HEK293T (cell line): ENCODE results near the gene TANC1.

Experiments
- CTCF ChIA-PET: fragments of 350-600 bp; formaldehyde crosslinking; extraction: SDS; loops from one replicate; lab custom pipeline; 2021; ENCODE audit warnings: antibody characterized with exemption, inconsistent platforms; lab: Yijun Ruan, JAX
- POLR2A ChIA-PET: fragments of 350-600 bp; formaldehyde crosslinking; extraction: SDS; loops from one replicate; lab custom pipeline; 2020; ENCODE audit warnings: antibody characterized with exemption, inconsistent platforms; lab: Yijun Ruan, JAX
- DNase-seq: peaks from one replicate; pipeline ENCODE4 v3.0.0; 2012; ENCODE audit warnings: mixed read lengths; ENCODE audit errors: extremely low spot score
- ARNT ChIP-seq: fragments of 450-650 bp; IDR thresholded peaks from 2 replicates; pipeline ENCODE4 v1.6.1; 2017; ENCODE audit warnings: mild to moderate bottlenecking
- BHLHE40 ChIP-seq: fragments of 450-650 bp; IDR thresholded peaks from 2 replicates; pipeline ENCODE4 v1.6.1; 2016; ENCODE audit warnings: mild to moderate bottlenecking, moderate library complexity, borderline replicate concordance
- CTBP1 ChIP-seq: fragments of 450-650 bp; IDR thresholded peaks from 2 replicates; pipeline ENCODE4 v1.6.1; 2016; ENCODE audit warnings: borderline replicate concordance
- ELF4 ChIP-seq: fragments of 450-650 bp; IDR thresholded peaks from 2 replicates; pipeline ENCODE4 v1.6.1; 2017; ENCODE audit warnings: antibody characterized with exemption
- FOXA1 ChIP-seq: fragments of 450-650 bp; IDR thresholded peaks from 2 replicates; pipeline ENCODE4 v1.6.1; 2016; ENCODE audit warnings: mild to moderate bottlenecking
- FOXK2 ChIP-seq: fragments of 450-650 bp; IDR thresholded peaks from 2 replicates; pipeline ENCODE4 v1.6.1; 2016; ENCODE audit warnings: mild to moderate bottlenecking
- FOXM1 ChIP-seq: fragments of 450-650 bp; IDR thresholded peaks from 2 replicates; pipeline ENCODE4 v1.6.1; 2017; ENCODE audit warnings: mild to moderate bottlenecking, borderline replicate concordance
- HDGF ChIP-seq: fragments of 450-650 bp; IDR thresholded peaks from 2 replicates; pipeline ENCODE4 v1.6.1; 2017; ENCODE audit warnings: antibody characterized with exemption, borderline replicate concordance
- L3MBTL2 ChIP-seq: fragments of 450-650 bp; conservative IDR thresholded peaks from 2 replicates; pipeline ENCODE4 v1.6.1; 2016; ENCODE audit warnings: mild to moderate bottlenecking
- LEF1 ChIP-seq: fragments of 450-650 bp; IDR thresholded peaks from 2 replicates; pipeline ENCODE4 v1.6.1; 2017; ENCODE audit warnings: mild to moderate bottlenecking, borderline replicate concordance
- NFRKB ChIP-seq: fragments of 450-650 bp; IDR thresholded peaks from 2 replicates; pipeline ENCODE4 v1.6.1; 2016; ENCODE audit warnings: mild to moderate bottlenecking, moderate library complexity
- SP1 ChIP-seq: fragments of 450-650 bp; IDR thresholded peaks from 2 replicates; pipeline ENCODE4 v1.6.1; 2017
- SUZ12 ChIP-seq: fragments of 450-650 bp; IDR thresholded peaks from 2 replicates; pipeline ENCODE4 v1.6.1; 2016; ENCODE audit warnings: mild to moderate bottlenecking
- TARDBP ChIP-seq: fragments of 450-650 bp; IDR thresholded peaks from 2 replicates; pipeline ENCODE4 v1.6.1; 2016
- ZNF384 ChIP-seq: fragments of 450-650 bp; IDR thresholded peaks from 2 replicates; pipeline ENCODE4 v1.6.1; 2016
- TF ChIP-seq, protein P1 (sequence below): fragments of 450-650 bp; IDR thresholded peaks from 2 replicates; pipeline ENCODE4 v1.6.1; 2016

Gene TANC1

GRCh38 chr2:159145745-159146354, 177.4 kb downstream of the TANC1 start:
- ChIA-PET POLR2A (no interaction called here), CTCF (no interaction called here)
- TF ChIP-seq FOXM1, result no peak
- TF ChIP-seq CTBP1, result no peak
- TF ChIP-seq NFRKB, result no peak
- no peak for TF ChIP-seq HDGF
- no peak for TF ChIP-seq FOXA1
- TF ChIP-seq L3MBTL2, result no peak
- no peak for TF ChIP-seq TARDBP
- TF ChIP-seq, protein P1, sequence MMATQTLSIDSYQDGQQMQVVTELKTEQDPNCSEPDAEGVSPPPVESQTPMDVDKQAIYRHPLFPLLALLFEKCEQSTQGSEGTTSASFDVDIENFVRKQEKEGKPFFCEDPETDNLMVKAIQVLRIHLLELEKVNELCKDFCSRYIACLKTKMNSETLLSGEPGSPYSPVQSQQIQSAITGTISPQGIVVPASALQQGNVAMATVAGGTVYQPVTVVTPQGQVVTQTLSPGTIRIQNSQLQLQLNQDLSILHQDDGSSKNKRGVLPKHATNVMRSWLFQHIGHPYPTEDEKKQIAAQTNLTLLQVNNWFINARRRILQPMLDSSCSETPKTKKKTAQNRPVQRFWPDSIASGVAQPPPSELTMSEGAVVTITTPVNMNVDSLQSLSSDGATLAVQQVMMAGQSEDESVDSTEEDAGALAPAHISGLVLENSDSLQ, result no peak
- no peak for TF ChIP-seq ARNT
- TF ChIP-seq SUZ12, result no peak
- no peak for TF ChIP-seq ELF4
- no peak for TF ChIP-seq BHLHE40
- no peak for TF ChIP-seq LEF1
- TF ChIP-seq ZNF384, result no peak
- no peak for TF ChIP-seq SP1
- TF ChIP-seq FOXK2, result no peak
- no peak for DNase-seq

GRCh38 chr2:159146996-159147666, 178.7 kb downstream of the TANC1 start:
- DNase-seq, result no peak
- ChIA-PET POLR2A (no interaction called here), CTCF (interaction anchor here (0.7 kb wide), 1 partner anchor 867 kb away, joined by 3 read pairs; no protein-coding TSS in a partner anchor)
- TF ChIP-seq ELF4, result no peak
- no peak for TF ChIP-seq CTBP1
- TF ChIP-seq, protein P1, result no peak
- no peak for TF ChIP-seq ARNT

- DNase-seq, result no peak
- POLR2A ChIA-PET, result no interaction called here
- CTCF ChIA-PET, result no interaction called here
- no peak for TF ChIP-seq L3MBTL2
- no peak for TF ChIP-seq TARDBP
- no peak for TF ChIP-seq SP1
- no peak for TF ChIP-seq ZNF384
- no peak for TF ChIP-seq ARNT
- TF ChIP-seq SUZ12, result no peak
- TF ChIP-seq FOXA1, result no peak
- TF ChIP-seq, protein P1, result no peak
- no peak for TF ChIP-seq FOXK2
Measured at GRCh38 chr2:159147690-159148089, 179.2 kb downstream of the TANC1 start.

DNA sequence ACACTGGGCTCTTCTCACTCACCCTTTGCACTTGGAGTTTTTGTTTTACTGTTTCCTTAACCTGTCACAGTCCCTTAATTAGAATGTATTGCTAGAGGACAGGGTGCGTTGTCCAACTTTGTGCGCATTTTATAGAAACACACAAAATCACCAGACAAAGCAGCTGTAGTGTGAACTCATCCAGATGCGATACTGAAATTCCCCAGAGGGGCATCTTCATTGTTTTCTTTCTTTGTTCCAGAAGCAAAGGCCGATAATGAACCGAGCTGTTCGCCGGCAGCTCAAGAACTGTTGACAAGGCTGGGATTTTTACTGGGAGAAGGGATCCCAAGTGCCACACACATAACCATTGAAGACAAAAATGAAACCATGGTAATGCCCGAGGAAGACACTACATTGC, 180.5 kb downstream of the TANC1 start:
- no peak for DNase-seq
- ChIA-PET POLR2A (no interaction called here), CTCF (no interaction called here)
- no peak for TF ChIP-seq SP1
- TF ChIP-seq TARDBP, result no peak
- TF ChIP-seq BHLHE40, result no peak
- TF ChIP-seq CTBP1, result no peak
- TF ChIP-seq FOXM1, result no peak
- TF ChIP-seq, protein P1, result no peak
- TF ChIP-seq LEF1, result no peak
- TF ChIP-seq ARNT, result no peak
- no peak for TF ChIP-seq ELF4
- TF ChIP-seq L3MBTL2, result no peak
- TF ChIP-seq FOXA1, result no peak
- TF ChIP-seq SUZ12, result no peak
- no peak for TF ChIP-seq HDGF

- no peak for DNase-seq
- ChIA-PET CTCF (no interaction called here), POLR2A (no interaction called here)
- TF ChIP-seq HDGF (no peak), L3MBTL2 (no peak), ZNF384 (no peak), FOXM1 (no peak), CTBP1 (no peak), SP1 (no peak), SUZ12 (no peak), NFRKB (no peak), ARNT (no peak), LEF1 (no peak), FOXK2 (no peak), BHLHE40 (no peak), ELF4 (no peak), TARDBP (no peak)
- TF ChIP-seq, protein P1, result no peak
Measured at GRCh38 chr2:159149747-159150146, 181.3 kb downstream of the TANC1 start.
